Measurements from ENCODE around the gene DIAPH1.

The DIAPH1 gene

DNA sequence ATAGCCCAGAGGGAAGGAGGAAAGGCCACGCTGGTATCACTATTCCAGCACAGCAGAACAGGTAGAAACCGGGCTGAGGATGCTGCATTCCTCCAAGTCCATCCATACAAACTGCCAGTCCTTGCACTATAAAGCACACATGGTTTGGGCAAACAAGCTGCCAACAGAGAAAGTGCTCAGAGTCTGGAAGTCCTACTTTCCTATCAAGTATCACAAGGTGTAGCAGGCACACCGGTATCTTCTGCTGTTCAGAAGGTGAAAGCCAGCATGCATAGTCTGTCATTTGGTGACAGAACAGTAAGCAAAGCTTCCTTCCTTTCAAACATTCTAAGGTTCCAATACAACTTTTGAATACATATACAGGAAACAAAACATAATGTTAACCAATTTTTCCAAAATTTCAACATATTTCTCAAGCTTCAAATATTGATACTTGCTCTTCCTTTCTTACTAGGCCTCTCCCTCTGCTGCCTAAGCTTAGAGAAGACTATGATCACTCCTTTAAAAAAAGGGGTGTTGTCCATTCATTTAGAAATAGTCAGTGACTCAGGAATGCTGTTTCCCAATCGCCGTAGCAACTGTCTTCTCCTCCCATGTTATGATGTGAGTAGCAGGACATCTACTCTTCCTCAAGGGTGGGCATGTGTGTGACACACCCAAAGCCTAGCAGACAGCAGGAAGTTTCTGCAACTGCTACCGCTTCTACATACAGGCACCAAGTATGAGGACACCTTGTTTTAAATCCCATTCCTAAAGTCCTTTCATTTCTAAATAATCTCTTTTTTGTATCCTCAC, 14.7 kb downstream of the DIAPH1 start:
- Histone ChIP-seq H3K36me3 (no peaks in the 10 kb centered on the region), H3K4me3 (ENCODE audit: low read depth, low read length) (no peak overlapping the region)

DNA sequence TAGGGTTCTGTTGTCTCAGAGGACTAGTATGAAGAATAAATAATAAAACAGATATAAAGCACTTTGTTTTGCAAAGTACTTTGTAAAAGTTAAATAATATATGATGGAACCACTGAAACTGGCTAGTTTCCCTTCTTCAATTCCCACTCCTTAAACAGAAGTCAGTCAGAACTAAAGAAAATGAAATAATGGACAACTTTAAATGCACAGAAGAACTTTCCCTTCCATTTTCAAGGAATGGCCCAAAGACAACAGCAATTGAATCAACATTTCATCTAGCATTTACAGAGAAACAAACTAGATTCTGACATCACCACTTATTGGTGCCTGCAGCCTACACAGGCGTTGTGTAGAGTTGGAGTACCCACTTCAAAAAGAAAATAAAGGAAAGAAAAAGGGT, 16.2 kb downstream of the DIAPH1 start:
- TF ChIP-seq, protein P1, sequence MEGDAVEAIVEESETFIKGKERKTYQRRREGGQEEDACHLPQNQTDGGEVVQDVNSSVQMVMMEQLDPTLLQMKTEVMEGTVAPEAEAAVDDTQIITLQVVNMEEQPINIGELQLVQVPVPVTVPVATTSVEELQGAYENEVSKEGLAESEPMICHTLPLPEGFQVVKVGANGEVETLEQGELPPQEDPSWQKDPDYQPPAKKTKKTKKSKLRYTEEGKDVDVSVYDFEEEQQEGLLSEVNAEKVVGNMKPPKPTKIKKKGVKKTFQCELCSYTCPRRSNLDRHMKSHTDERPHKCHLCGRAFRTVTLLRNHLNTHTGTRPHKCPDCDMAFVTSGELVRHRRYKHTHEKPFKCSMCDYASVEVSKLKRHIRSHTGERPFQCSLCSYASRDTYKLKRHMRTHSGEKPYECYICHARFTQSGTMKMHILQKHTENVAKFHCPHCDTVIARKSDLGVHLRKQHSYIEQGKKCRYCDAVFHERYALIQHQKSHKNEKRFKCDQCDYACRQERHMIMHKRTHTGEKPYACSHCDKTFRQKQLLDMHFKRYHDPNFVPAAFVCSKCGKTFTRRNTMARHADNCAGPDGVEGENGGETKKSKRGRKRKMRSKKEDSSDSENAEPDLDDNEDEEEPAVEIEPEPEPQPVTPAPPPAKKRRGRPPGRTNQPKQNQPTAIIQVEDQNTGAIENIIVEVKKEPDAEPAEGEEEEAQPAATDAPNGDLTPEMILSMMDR (IDR thresholded peaks at IDR 0.05; ENCODE audit: low read depth, low read length) = no peak
- H3K4me3 ChIP-seq (ENCODE audit: low read depth, low read length) = no peak overlapping the region
- peaks cover 14% of the 10 kb centered on the region for H3K4me1 ChIP-seq
- H3K27me3 ChIP-seq = no peaks in the 10 kb centered on the region; the same call in 1 of the 2 replicates
- no peaks in the 10 kb centered on the region for H3K36me3 ChIP-seq
- DNase-seq = no peak
- H3K9me3 ChIP-seq = no peaks in the 10 kb centered on the region

More for the DNA sequence above, 14.7 kb downstream of the DIAPH1 start:
- Histone ChIP-seq H3K9me3 (no peaks in the 10 kb centered on the region), H3K27me3 (no peaks in the 10 kb centered on the region), H3K4me1 (peaks cover under 1% of the 10 kb centered on the region)
- TF ChIP-seq, protein P1 (IDR thresholded peaks at IDR 0.05; ENCODE audit: low read depth, low read length) = no peak
- DNase-seq = no peak

DNA sequence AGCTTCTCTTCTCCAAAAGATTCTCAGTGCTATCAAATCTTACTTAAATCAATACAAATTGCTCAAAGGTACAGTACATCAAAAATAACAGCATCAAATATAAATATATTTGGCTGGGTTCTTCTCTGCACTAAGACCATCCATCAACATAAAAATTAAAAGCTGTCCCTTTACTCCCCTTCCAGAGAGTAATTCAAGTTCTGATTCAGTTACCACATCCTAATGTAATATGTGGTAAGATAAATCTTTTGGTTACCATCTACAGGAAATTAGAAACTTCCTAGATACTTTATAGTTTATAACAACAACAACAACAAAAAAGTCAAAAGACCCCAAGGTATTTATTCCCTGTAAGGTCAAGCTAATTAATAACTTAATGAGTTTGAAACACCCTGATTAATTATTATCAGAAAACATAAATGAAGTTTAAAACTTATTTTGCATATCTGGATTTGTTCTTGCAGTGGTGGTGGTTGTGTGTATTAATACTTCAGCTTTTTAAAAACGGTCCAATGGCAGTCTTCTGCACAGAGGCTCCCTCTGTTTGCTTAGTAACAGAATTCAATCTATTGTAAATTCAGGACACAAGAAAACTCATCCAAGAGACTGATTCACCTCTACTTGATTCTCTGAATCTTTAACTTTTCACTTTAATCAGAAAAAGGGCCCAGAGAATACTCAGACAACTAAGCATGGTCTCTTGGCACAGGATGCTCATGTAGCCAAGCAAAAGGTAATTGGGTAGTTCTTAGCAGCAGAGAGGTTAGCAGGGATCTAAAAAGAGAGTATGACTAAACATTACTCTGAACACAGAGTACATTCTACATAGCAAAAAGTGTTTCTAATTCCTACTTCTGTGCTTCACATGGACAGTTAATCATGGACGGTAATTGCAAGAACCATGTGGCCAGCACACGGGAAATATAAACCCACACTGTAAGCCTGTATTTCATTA, 20.1 kb downstream of the DIAPH1 start:
- TF ChIP-seq, protein P1 (IDR thresholded peaks at IDR 0.05; ENCODE audit: low read depth, low read length) = no peak
- Histone ChIP-seq H3K9me3 (no peaks in the 10 kb centered on the region), H3K36me3 (no peaks in the 10 kb centered on the region; the same call in 1 of the 2 replicates), H3K4me3 (ENCODE audit: low read depth, low read length) (no peak overlapping the region), H3K27me3 (no peaks in the 10 kb centered on the region; the same call in 1 of the 2 replicates), H3K4me1 (peaks cover 14% of the 10 kb centered on the region)
- DNase-seq = no peak

DNA sequence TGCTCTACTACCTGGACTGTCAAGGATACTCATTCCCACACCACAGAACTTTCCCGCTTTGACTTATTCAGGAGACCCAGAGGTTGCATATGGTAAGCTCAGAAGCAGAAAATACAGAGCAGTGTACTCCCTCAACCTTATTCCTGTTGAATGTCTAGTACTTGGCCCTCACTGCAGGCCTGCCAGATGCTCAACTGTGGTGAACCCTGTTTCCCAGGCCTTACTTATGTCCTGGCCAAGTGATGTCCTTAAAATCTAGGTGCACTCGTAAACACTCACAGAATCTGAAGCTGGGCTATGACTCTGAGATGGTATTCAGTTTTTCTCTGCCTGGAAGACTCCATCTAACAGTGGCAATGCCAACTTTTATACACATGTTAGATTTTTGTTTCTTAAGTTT, 21.0 kb downstream of the DIAPH1 start:
- no peak for DNase-seq
- TF ChIP-seq, protein P1 (IDR thresholded peaks at IDR 0.05; ENCODE audit: low read depth, low read length) = no peak
- no peaks in the 10 kb centered on the region; the same call in 1 of the 2 replicates for H3K27me3 ChIP-seq

DNA sequence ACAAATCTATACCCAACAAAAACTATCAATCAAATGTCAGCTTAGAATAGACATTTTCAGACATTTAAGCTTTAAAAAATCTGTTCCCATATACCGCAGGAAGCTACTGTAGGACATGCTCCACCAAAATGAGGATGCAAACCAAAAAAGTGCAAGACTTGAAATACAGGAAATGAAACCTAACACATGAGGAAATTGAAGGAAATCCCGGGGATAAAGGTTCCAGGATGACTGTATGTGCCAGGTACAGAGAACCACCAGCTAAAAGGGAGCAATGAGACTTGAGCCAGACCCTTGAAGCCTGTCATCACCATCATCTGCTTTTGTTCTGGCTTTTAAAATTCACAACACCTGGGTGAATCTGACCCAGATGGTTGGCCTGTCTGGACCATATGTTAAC, 21.4 kb downstream of the DIAPH1 start:
- no peak for DNase-seq
- no peaks in the 10 kb centered on the region for H3K9me3 ChIP-seq
- TF ChIP-seq, protein P1 (IDR thresholded peaks at IDR 0.05; ENCODE audit: low read depth, low read length) = no peak
- no peaks in the 10 kb centered on the region; the same call in 1 of the 2 replicates for H3K27me3 ChIP-seq
- no peak overlapping the region for H3K4me3 ChIP-seq (ENCODE audit: low read depth, low read length)
- H3K4me1 ChIP-seq = peaks cover 14% of the 10 kb centered on the region
- H3K36me3 ChIP-seq = no peaks in the 10 kb centered on the region; the same call in none of the 2 replicates

More for the DNA sequence above, 21.0 kb downstream of the DIAPH1 start:
- Histone ChIP-seq H3K9me3 (no peaks in the 10 kb centered on the region), H3K4me1 (peaks cover 14% of the 10 kb centered on the region), H3K36me3 (no peaks in the 10 kb centered on the region; the same call in none of the 2 replicates), H3K4me3 (ENCODE audit: low read depth, low read length) (no peak overlapping the region)

Measured in BE2C (cell line).